NCI-H82 treated with DMSO at 0.1 percent for 48 hours (cell line): ENCODE results near the gene HNRNPU.
A peak's percentile ranks its signal among the peaks of the same experiment; 100 is the strongest.

ENCODE experiments used
- DNase-seq: peaks from one replicate; lab custom pipeline; 2025; ENCODE audit not compliant: unreplicated experiment; lab: John Stamatoyannopoulos, UW

Gene HNRNPU

DNA sequence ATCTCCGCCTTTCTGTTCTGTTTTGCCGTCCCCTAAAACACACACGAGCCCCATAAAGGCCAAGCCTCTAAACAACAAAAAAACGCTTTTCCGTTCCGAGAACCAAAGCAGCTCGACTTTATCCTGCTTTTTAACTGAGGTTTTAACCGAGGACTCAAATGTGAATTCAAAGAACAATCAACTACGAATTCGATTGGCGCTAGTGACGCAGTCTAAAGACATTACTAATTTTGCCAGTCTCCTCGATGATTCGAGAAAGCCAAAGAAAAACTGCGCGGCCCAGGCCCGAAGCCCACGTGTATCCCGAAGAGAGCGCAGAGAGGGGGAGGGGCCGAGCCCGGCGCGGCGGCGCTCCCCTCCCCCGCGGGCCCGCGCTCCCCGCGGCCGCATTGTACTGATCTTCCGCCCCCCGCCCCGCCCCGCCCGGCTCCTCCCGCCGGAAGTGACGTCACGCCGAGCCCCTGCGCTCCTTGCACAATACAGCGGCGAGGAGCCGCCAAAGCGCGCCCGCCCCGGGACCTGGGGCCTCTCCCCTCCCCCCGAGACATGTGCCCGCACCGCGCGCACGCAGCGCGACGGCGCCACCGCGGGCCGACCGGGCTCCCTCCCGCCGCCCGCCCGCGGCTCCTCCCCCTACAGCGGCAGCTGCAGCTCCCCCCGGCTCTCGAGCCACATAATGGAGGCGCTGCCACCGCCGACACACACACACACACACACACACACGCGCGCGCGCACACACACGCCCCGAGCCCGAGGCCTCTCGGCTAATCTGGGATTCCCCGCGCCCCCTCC is 1.4 kb downstream of the HNRNPU start:
- DNase-seq, result peak; percentile 82

DNA sequence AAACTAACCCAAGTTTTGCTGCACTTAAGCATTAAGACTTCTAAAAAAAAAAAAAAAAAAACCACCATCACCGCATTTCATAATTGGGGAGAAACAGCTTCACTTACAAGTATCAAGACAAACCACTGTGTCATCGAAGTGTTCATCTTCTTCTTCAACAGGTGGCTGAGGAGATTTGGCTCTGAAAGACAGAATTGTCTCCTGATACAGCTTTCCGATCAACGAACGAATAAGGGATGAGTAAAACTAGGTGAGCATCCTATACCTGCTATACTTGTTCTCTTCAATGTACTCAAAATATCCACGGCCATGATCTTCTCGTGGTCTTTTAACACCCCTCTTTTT is 2.0 kb downstream of the HNRNPU start:
- no peak for DNase-seq

DNA sequence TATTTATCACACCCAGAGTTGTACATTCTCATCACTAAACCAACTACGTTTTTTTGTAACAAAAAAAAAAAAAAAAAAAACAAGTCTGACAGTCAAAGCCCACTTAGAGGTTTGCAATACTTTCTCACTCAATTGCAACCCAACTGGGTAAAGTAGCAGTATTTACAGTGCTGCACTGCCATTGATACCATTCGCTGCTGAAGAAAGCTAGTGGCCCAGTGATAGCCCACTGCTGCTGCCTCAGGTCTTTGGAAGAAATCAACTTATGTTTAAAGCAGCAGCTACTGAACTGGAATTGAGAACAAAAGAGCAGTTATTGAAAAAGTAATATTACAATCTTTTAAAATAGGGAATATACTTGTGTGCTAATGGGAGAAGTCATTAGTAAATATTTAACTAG is 2.7 kb downstream of the HNRNPU start:
- no peak for DNase-seq

DNA sequence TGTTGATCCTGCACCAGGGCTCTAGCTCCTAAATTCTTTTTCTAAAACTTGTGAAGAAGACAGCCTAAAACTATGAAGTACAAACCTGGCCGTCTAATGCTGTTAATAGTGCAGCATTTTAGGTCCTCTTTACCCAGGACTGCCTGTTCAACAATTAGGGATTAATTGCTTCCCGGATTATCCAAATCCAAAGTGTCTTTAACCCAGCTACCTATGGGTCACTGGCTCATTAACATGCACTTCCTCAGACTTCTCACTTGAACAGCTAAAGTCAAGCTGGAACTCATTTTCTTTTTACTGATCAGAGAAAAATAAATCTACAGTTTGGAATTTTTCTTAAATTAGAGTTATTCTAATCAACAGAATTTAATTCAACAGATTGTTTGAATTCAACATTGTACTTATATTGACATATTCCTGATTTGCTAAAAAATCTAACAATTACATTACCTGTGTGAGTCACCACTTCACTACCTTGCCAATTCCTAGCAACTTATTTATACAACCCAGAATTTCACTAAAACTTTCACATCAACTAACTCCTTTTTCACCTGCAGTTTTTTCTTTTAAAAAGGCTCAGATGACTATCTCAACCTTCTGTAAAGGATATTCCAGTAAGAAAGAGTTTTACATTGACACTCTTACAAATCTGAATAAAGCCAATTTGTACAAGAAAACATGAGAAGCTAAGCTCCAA is 3.3 kb downstream of the HNRNPU start:
- DNase-seq, result no peak

DNA sequence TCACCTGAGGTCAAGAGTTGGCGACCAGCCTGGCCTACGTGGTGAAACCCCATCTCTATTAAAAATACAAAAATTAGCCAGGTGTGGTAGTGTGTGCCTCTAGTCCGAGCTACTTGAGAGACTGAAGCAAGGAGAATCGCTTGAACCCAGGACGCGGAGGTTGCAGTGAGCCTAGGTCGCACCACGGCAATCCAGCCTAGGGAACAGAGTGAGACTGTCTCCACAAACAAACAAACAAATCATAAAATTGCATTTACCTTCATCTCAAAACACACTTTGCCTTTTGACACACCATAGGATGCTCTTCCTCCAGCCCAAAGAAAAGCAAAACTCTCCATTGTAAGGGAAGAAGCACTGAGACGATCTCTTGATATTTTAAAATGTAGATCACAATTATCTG is 4.3 kb downstream of the HNRNPU start:
- no peak for DNase-seq

DNA sequence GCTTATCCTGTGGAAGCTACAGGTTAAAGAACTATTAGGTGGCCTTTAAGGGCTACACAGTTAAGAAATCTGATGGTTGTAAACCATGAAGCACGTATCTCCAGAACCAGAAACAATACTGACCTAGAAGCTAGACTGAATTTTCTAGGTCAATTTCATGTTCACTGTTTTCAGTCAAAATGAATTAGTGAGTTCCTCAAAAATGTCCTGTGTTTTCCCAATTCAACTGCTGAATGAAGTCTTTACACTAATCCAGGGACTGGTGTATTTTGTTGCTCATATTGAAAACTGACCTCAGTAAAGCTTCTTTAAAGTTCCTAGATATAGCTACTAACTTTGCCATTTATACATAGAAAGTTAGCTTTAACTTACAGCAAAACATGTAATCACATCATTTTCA is 6.0 kb downstream of the HNRNPU start:
- DNase-seq, result no peak

DNA sequence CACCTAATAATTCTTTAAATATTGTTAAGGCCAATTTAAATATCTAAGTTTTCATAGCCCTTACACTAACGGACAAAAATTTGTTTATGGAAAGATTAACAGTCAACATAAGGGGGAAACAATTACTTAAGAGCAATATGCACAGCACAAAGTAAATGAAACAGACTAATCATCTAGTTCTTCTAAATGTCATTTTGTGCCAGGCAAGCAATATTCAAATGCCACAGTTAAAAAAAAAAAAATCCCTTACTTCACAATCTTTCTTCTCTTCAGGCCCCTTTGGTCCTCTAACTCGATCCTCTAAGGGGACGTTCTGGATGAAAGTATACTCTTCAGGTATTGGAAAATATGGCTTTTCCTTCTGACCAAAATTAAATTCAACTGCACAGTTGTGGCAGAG is 6.6 kb downstream of the HNRNPU start:
- no peak for DNase-seq

DNA sequence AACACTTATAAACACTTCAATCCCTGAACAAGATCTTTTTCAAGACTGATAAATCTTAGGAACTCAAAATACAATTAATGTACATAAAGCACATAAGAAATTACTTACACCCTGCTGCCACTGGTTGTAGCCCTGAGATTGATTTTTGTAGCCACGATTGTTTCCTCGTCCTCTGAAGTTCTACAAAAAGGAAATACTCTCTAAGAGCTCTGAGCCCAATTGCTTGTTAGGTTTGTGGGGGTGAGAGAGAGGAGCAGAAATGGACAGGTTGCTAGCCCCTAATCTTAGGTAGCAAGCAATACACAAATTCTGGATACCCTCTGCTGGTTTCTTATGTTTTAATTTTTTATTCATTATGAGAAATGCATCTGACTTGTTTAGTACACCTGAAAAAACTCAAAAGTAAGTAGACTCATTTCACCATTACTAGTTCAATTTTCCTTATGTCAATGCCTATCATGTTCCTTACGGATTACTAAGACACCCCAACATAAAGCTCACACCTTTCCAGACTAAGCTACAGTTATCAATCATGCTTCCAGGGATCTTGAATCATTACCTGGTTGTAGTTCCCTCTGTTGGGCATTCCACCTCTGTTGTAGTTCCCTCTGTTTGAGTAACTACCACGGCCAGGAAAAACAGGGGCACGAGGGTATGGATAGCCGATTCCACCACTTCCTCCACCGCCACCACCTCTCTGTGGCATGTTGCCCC is 9.3 kb downstream of the HNRNPU start:
- DNase-seq, result no peak

DNA sequence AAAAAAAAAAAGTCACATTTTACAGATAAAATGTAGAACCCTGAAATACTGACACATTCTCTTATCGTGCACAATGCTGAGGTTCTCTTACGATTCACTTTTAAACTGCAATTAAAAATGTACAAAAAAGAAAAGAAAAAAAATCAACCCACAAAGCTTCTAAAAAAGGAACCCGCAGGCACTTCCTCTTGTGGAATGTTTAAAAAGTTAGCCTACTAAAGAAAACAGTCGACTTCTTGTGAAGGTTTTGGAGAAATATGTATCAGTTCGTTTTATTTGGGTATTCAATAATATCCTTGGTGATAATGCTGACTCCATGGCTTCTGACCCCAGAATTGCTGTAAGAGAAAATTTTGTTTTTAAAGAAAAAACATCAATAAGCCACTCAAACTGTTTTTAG is 10.2 kb downstream of the HNRNPU start:
- DNase-seq, result no peak

DNA sequence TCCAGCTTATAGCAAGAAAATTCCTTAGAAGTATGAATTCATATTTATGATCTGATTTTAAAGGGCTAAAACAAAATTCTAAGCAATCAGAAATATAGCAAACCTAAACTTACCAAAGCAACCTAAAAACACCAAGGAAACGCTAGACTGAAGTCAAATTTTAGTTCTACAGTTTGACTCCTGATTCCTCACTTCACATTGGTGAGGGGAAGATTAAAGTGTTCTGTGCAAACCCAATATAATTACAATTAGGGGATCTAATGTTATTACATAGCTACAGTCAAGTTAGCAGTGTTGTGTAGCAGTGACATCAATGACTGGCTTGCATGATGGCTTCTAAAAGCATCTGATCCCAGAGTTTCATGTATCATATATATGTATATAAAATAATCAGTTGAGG is 11.6 kb downstream of the HNRNPU start:
- no peak for DNase-seq

DNA sequence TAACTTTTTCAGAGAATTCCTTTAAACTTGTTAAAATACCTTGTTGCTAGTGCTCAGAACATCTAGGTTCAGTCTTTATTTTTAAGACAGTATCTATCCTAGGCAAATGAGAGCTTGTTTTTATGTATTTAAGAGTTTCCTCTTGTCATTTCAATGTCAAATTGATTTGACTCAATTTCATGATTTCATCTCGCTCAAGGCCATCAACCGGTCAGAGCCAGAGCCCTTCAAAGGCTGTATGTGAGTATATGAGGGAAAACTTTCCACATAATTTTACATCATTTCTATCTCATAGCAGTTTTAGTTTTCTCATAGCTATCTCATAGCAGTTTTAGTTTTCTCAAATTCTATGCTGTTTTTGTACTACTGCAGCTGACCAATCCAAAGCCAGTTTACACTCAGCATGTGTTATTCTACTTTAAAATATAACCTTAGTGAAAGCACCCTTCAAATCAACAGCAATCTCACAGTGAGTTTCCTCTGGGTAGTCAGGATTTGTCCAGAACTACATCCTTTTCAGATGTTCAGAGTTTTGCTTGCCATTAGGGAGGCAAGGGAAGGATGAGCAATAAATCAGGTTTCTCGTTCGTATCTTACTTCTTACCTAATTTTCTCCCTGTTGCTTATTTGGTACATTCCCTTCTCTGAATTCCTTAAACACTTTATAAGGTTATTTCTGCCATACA is 12.7 kb downstream of the HNRNPU start:
- no peak for DNase-seq

DNA sequence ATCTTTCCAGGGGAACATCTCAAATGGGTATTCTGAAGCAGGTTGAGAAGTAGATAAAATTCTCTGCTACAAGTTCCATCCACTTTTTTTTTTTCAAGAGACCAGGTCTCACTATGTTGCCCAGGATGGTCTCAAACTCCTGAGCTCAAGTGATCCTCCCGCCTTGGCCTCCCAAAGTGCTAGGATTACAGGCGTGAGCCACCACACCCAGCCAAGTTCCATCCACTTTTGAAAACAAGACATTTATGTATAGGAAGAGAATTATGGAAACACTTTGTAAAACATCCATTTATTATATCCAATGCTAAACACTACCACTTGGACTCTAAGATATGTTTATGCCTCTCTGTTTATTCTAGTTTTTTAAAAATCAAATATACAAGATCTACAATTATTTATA is 13.4 kb downstream of the HNRNPU start:
- DNase-seq, result no peak

DNA sequence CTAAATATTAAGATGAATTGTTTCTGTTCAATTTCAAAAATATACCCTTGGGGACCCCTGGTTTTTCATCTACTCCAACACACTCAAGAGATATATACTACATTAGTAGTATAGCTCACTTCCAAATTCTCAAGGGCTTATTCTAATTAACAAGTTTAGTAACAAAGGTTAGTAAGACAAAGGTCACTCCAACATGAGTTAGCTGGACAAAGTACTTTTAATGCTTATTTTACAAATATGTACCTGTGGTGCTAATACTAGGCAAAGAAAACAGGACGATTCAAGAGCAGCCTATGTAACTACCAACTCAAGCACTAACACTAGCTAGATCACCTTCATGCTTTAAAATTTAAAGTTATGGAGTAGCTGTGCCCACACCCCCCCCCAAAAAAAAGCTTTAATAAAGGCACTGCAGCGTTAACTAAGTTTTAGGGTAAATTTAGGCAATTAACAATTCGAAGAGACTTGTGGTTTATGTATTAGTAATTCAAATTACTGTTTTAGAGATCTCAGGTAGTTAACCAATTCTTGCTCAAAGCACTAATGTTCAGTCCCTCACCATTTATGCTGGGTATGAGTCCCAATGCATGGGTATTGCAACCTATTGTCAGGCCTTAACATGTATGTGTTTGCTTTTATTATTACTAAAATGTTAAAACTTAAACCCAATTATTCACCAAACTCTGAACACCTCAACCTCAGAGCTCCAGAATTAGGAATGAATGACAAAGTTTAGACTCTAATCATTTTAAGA is 14.1 kb downstream of the HNRNPU start:
- no peak for DNase-seq

DNA sequence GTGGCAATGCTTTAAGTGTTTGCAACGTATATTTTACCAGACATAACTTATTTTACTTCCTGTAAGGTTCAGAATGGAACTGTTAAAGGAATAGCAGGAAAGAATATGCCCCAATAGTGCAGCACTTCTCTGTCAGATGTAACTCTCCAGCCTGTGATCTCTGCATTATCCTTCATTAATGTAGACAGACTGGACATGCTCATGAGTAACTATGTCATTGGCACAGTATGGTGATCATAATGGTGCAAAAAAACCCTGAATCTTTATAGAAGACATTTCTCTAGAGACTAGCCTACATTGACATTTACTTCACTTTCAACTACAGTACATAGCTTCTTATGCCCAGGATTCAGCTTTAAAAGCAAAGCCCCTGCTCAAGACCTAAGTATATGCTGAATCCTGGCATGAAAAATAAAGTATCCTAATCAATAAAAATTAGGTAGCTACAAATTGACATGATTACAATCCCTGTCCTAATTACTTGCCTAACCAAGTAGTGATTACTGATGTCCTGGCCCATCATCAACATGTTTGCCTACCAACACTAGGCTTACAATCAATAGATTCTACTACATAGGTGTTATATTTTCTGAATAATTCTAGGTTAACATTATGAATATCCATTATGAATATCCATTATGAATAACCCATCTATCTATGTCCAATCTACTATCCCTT is 15.0 kb downstream of the HNRNPU start:
- no peak for DNase-seq

DNA sequence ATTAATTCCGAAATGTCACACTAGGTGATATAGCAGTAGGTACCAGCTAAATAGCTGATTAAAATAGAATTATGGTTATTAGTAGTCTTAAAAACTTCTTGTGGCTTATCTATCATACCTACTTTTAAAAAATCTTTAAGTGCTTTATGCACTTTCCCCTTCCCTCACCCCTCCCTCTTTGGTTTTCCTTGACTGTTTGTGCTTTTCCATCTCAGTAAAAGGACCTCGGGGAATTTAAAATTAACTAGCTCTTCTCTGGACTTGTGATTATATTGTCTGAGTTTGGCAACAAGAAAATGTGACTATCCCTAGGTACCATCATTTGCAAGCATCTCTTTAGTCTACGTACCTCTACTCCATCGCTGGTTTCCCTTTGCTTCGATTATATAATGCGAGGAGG is 17.7 kb downstream of the HNRNPU start:
- no peak for DNase-seq

DNA sequence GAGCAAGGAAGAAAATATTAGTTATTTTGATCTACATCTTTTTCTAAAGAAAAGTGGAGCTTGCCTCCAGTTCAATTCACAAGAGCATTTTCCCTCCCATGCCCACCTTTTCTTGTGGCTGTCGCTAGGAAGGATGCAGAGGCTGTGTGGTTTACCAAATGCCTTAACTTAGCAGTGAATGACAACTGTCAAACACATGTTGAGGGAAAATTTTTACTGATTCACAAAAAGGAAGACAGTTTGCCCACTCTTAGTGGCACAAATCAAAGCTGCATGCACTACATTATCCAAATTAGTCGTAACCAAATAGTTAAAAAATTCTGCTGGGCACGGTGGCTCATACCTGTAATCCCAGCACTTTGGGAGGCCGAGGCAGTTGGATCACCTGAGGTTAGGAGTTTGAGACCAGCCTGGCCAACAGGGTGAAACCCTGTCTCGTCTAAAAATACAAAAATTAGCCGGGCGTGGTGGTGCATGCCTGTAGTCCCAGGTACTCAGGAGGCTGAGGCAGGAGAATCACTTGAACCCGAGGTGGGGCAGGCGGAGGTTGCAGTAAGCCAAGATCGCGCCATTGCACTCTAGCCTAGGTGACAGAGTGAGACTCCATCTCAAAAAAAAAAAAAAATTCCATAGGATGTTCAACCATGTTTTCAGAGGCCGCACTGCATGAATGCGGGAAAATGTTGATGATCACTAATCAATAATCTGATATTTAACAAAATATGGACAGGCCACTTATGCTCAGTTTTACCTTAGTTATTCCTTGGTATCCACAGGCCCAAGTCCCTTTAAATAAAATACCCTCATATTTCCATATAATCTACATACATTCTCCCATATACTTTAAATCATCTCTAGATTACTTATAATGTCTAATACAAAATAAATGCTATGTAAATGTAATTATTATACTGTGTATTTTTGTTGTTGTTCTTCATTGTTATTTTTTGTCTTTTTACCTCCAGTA is 19.9 kb downstream of the HNRNPU start:
- DNase-seq, result no peak

DNA sequence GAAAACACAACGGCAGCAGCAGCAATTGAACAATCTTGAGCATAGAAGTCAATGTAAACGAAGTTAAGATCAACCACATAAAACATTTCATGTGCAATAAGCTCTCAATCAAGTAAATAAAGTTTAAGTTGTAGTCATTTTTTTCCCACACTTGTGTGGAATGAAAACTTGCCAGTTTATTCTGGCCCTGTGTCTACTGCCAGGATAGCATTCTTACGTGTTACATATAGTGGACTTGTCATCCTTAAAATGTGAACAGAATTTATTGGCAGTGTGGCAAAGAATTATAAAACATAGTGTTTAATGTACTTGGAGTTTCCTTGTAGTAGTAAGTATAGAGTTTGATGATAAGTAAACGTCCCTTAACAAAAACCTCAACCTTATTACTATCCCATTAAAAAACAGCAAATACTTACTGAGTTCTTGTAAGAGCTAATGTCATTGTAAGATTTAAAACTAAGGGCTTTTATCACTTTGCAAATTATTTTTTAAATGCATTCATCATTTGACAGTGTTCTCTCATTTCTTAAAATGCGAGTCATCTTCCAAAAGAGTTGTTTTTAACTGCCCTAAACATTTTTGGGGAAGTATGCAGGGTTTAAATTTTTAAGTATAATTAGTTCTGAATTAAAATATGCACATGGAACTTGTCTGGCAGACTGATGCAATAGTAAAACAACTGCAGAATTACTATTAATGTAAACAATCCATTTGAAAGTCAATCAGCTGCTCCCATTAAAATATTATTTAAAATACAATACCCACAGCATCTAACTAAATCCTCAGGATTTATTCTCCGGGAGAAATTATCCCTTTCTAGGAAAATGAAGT is 21.0 kb downstream of the HNRNPU start:
- no peak for DNase-seq

DNA sequence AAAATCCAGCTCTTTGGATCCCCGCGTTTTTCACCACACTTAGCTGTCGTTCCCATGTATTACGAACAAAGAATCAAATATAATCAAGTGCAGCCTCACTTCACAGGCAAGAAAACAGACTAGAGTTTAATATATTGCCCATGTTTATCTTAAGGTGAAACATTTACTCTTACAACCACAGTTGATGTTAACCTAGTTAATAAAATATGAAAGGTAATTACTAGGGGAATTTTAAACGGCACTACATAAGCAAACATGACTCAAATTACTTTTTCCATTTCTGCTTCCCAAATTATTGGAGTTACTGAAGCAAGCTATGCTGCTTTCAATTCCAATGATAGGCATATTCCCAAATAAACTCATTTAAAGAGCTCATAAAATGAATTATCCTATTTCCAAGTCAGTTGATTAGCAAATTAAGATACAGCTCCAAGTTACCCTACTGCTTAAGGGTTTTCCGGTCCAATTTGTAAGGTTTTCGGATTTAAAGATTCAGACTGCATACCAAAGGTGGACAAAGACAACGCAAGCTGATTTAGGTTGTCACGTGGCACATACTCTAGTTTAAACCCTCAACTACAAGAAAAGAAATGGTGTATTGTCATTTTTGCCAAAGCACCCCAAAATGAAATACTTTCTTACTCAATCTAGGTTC is 22.9 kb downstream of the HNRNPU start:
- DNase-seq, result no peak
